IMR-90 (cell line): Measurements from ENCODE around the gene FBN3.

Experiments
- CEBPB ChIP-seq: IDR thresholded peaks from 2 replicates; pipeline ENCODE4 v1.6.1; 2012; ENCODE audit warnings: low read depth, low read length, improper control_type of control experiment
- CHD1 ChIP-seq: IDR thresholded peaks from 2 replicates; pipeline ENCODE4 v1.6.1; 2012; ENCODE audit warnings: low read depth, low read length, improper control_type of control experiment
- MXI1 ChIP-seq: IDR thresholded peaks from 2 replicates; pipeline ENCODE4 v1.6.1; 2012; ENCODE audit warnings: low read depth, mild to moderate bottlenecking, low read length, moderate library complexity, borderline replicate concordance
- POLR2A ChIP-seq: IDR thresholded peaks from 2 replicates; pipeline ENCODE4 v1.6.1; 2012; ENCODE audit warnings: mild to moderate bottlenecking, low read depth, low read length
- RAD21 ChIP-seq: IDR thresholded peaks from 2 replicates; pipeline ENCODE4 v1.6.1; 2012; ENCODE audit warnings: low read length, improper control_type of control experiment
- USF2 ChIP-seq: fragments of 150-350 bp; IDR thresholded peaks from 2 replicates; pipeline ENCODE4 v1.6.1; 2017; ENCODE audit warnings: mild to moderate bottlenecking, antibody characterized with exemption, low read length, low read depth
- TF ChIP-seq, protein P1 (sequence below): conservative IDR thresholded peaks from 2 replicates; pipeline ENCODE4 v1.5.1; 2012; ENCODE audit warnings: mild to moderate bottlenecking, low read depth, low read length, improper control_type of control experiment
- TF ChIP-seq, protein P2 (sequence below): fragments of 150-350 bp; IDR thresholded peaks from 2 replicates; pipeline ENCODE4 v1.6.1; 2016; ENCODE audit warnings: low read depth, mild to moderate bottlenecking, low read length, moderate library complexity, borderline replicate concordance

GRCh38 chr19:8075158-8076074 lies 74.0 kb downstream of the FBN3 start:
- TF ChIP-seq, protein P1, sequence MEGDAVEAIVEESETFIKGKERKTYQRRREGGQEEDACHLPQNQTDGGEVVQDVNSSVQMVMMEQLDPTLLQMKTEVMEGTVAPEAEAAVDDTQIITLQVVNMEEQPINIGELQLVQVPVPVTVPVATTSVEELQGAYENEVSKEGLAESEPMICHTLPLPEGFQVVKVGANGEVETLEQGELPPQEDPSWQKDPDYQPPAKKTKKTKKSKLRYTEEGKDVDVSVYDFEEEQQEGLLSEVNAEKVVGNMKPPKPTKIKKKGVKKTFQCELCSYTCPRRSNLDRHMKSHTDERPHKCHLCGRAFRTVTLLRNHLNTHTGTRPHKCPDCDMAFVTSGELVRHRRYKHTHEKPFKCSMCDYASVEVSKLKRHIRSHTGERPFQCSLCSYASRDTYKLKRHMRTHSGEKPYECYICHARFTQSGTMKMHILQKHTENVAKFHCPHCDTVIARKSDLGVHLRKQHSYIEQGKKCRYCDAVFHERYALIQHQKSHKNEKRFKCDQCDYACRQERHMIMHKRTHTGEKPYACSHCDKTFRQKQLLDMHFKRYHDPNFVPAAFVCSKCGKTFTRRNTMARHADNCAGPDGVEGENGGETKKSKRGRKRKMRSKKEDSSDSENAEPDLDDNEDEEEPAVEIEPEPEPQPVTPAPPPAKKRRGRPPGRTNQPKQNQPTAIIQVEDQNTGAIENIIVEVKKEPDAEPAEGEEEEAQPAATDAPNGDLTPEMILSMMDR: no peak
- TF ChIP-seq MXI1: no peak
- TF ChIP-seq RAD21: no peak
- no peak for TF ChIP-seq POLR2A
- TF ChIP-seq CEBPB: no peak
- no peak for TF ChIP-seq CHD1
- no peak for TF ChIP-seq USF2
- TF ChIP-seq, protein P2, sequence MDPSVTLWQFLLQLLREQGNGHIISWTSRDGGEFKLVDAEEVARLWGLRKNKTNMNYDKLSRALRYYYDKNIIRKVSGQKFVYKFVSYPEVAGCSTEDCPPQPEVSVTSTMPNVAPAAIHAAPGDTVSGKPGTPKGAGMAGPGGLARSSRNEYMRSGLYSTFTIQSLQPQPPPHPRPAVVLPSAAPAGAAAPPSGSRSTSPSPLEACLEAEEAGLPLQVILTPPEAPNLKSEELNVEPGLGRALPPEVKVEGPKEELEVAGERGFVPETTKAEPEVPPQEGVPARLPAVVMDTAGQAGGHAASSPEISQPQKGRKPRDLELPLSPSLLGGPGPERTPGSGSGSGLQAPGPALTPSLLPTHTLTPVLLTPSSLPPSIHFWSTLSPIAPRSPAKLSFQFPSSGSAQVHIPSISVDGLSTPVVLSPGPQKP: no peak
